HepG2 (cell line): Measurements from ENCODE around the gene CBX2. TPM values are rescaled to one million over a fixed set of nuclear protein-coding genes. Genes with fewer than 3 reads are reported as not detected.

ENCODE experiments used
- AGO1 ChIP-seq: fragments of 200-400 bp; formaldehyde crosslinking; IDR thresholded peaks from 2 replicates; pipeline ENCODE4 v1.6.1; 2017; ENCODE audit warnings: mild to moderate bottlenecking, low read depth, low read length, moderate library complexity; ENCODE audit not compliant: poor library complexity, severe bottlenecking
- CEBPB ChIP-seq: IDR thresholded peaks from 2 replicates; pipeline ENCODE4 v1.6.1; 2011; ENCODE audit warnings: low read depth, low read length, improper control_type of control experiment, borderline replicate concordance
- CREM ChIP-seq, 2 experiments: sonication (generic) in 1 of 2; formaldehyde crosslinking in 1 of 2; IDR thresholded peaks; 2 replicates each; pipeline versions ENCODE4 v1.4.0 to v1.6.1; 2016 to 2020; ENCODE audit warnings: antibody characterized with exemption in 1 of 2, mild to moderate bottlenecking in 1 of 2, missing genetic modification reagents in 1 of 2
- ETS1 ChIP-seq: sonication (generic); formaldehyde crosslinking; IDR thresholded peaks from 2 replicates; pipeline ENCODE4 v1.4.0; 2020; ENCODE audit warnings: missing genetic modification reagents
- MED8 ChIP-seq: sonication (generic); formaldehyde crosslinking; IDR thresholded peaks from 2 replicates; pipeline ENCODE4 v1.8.1; 2023; ENCODE audit warnings: mild to moderate bottlenecking, missing genetic modification reagents; ENCODE audit not compliant: insufficient replicate concordance
- MZF1 ChIP-seq: sonication (generic); formaldehyde crosslinking; IDR thresholded peaks from 2 replicates; pipeline ENCODE4 v1.8.1; 2023; ENCODE audit warnings: mild to moderate bottlenecking, missing genetic modification reagents, borderline replicate concordance
- SMARCC2 ChIP-seq: fragments of 450-650 bp; IDR thresholded peaks from 2 replicates; pipeline ENCODE4 v1.6.1; 2017; ENCODE audit warnings: antibody characterized with exemption, mild to moderate bottlenecking
- TEAD2 ChIP-seq: sonication (generic); formaldehyde crosslinking; IDR thresholded peaks from 2 replicates; pipeline ENCODE4 v1.9.0; 2021; ENCODE audit warnings: missing genetic modification reagents
- ZBTB2 ChIP-seq: sonication (generic); formaldehyde crosslinking; IDR thresholded peaks from 2 replicates; pipeline ENCODE4 v1.8.0; 2022; ENCODE audit warnings: low read depth, missing genetic modification reagents
- ZBTB7B ChIP-seq: sonication (generic); formaldehyde crosslinking; IDR thresholded peaks from 2 replicates; pipeline ENCODE4 v1.4.0; 2020; ENCODE audit warnings: missing genetic modification reagents
- ZFP1 ChIP-seq: IDR thresholded peaks from 2 replicates; pipeline ENCODE4 v1.6.1; 2016
- ZMYM4 ChIP-seq: sonication (generic); formaldehyde crosslinking; IDR thresholded peaks from 2 replicates; pipeline ENCODE4 v1.8.1; 2023; ENCODE audit warnings: mild to moderate bottlenecking, missing genetic modification reagents
- ZNF276 ChIP-seq: sonication (generic); formaldehyde crosslinking; IDR thresholded peaks from 2 replicates; pipeline ENCODE4 v1.4.0; 2020; ENCODE audit warnings: mild to moderate bottlenecking, low read depth, missing genetic modification reagents
- ZNF292 ChIP-seq: sonication (generic); formaldehyde crosslinking; IDR thresholded peaks from 2 replicates; pipeline ENCODE4 v1.8.1; 2022; ENCODE audit warnings: mild to moderate bottlenecking, low read depth, missing genetic modification reagents, borderline replicate concordance
- ZNF296 ChIP-seq: sonication (generic); formaldehyde crosslinking; conservative IDR thresholded peaks from 2 replicates; pipeline ENCODE4 v1.5.0; 2020; ENCODE audit warnings: mild to moderate bottlenecking, missing genetic modification reagents
- ZNF660 ChIP-seq: sonication (generic); formaldehyde crosslinking; IDR thresholded peaks from 2 replicates; pipeline ENCODE4 v1.5.1; 2020; ENCODE audit warnings: mild to moderate bottlenecking, low read depth, missing genetic modification reagents, borderline replicate concordance
- ZNF687 ChIP-seq: sonication (generic); formaldehyde crosslinking; IDR thresholded peaks from 2 replicates; pipeline ENCODE4 v1.5.1; 2020; ENCODE audit warnings: mild to moderate bottlenecking, missing genetic modification reagents, moderate library complexity
- ZNF781 ChIP-seq: sonication (generic); formaldehyde crosslinking; IDR thresholded peaks from 2 replicates; pipeline ENCODE4 v1.5.1; 2020; ENCODE audit warnings: borderline replicate concordance, mild to moderate bottlenecking, missing genetic modification reagents; ENCODE audit errors: not compliant biosample characterization
- ZNF841 ChIP-seq: sonication (generic); formaldehyde crosslinking; IDR thresholded peaks from 2 replicates; pipeline ENCODE4 v1.8.1; 2023; ENCODE audit warnings: missing genetic modification reagents, borderline replicate concordance
- ZSCAN31 ChIP-seq: sonication (generic); formaldehyde crosslinking; IDR thresholded peaks from 2 replicates; pipeline ENCODE4 v1.5.0; 2020; ENCODE audit warnings: low read depth, mild to moderate bottlenecking, missing genetic modification reagents
- polyA plus RNA-seq, 8 experiments: library from polyadenylated mRNA; depleted of rRNA in 3 of 8; stranded (reverse) in 7 of 8; unstranded in 1 of 8; fragments of >200 nt; fragmentation: Illumina TruSeq in 4 of 8; extraction: Trizol in 4 of 8; gene quantifications; 2 replicates each; pipeline versions ENCODE4 v1.2.1 to v1.2.3, GENCODE V29; 2011 to 2016; ENCODE audit warnings: low read depth in 4 of 8, missing spikeins in 1 of 8, mixed read lengths in 1 of 8; ENCODE audit not compliant: insufficient read depth in 1 of 8
- total RNA-seq, 5 experiments: library from RNA; depleted of rRNA; stranded (reverse); fragments of >200 nt; fragmentation: Illumina TruSeq; extraction: Trizol; gene quantifications; 2 replicates each; pipeline ENCODE4 v1.2.3, GENCODE V29; 2016; ENCODE audit warnings: low read depth in 1 of 5

CBX2 gene
- total and polyA plus RNA-seq, 2 of the 13 experiments (the other 11 are each of a cell fraction or from before 2014, with no cell fraction given) = 14.5 to 31.1 TPM

GRCh38 chr17:79789943-79790804, 12.2 kb downstream of the CBX2 start (continued):
- TF ChIP-seq ZNF276 (CRISPR knock-in tag) (no peak), AGO1 (no peak), SMARCC2 (no peak), MED8 (CRISPR knock-in tag) (no peak), ZFP1 (CRISPR knock-in tag) (no peak), ZBTB2 (CRISPR knock-in tag) (no peak), ZBTB7B (CRISPR knock-in tag) (peak; percentile 91), ZNF687 (CRISPR knock-in tag) (peak; percentile 88), CEBPB (no peak), ZNF296 (CRISPR knock-in tag) (no peak; the same call in 1 of the 2 replicates), MZF1 (CRISPR knock-in tag) (no peak), ZNF841 (CRISPR knock-in tag) (no peak), ETS1 (CRISPR knock-in tag) (no peak), ZNF292 (CRISPR knock-in tag) (no peak), TEAD2 (CRISPR knock-in tag) (no peak), ZMYM4 (peak; percentile 28; the same call in 1 of the 2 replicates), ZNF781 (CRISPR knock-in tag) (peak; percentile 24), CREM (IDR thresholded peaks at IDR 0.05) (no peak), CREM (CRISPR knock-in tag; IDR thresholded peaks at IDR 0.05) (0 out of 2 replicates have a peak, but pooled peaks have one; percentile 11), ZSCAN31 (CRISPR knock-in tag) (no peak; the same call in 1 of the 2 replicates), ZNF660 (CRISPR knock-in tag) (no peak)
